Amniotic stem cell (primary cell): ENCODE results near the gene SAG.

Source experiments
- DNase-seq: peaks from one replicate; lab custom pipeline; 2025; lab: John Stamatoyannopoulos, UW

SAG gene

DNA sequence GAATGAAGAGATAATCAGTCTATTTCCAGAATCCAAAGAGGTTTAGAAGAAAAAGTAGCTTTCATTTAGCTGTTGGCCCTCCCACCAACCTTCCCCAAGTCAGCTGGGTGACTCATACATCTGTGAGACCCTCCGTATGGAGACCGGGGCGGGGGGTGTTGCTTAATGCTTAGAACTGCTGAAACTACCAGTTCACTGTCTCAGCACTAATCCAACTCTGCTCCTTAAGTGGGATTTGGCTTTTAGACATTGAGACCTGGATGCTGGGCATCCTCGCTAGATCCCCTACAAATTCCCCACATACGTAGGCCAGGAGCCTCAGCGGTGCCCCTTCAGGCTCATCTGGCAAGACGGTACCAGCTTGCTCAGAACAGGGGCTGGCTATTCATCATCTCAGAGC is at the start of gene SAG:
SAG (plus strand) TSS at position 252 of the 400 bp plus-strand sequence. CDS start 1,374 bp downstream, outside the sequence.
- no peak for DNase-seq

DNA sequence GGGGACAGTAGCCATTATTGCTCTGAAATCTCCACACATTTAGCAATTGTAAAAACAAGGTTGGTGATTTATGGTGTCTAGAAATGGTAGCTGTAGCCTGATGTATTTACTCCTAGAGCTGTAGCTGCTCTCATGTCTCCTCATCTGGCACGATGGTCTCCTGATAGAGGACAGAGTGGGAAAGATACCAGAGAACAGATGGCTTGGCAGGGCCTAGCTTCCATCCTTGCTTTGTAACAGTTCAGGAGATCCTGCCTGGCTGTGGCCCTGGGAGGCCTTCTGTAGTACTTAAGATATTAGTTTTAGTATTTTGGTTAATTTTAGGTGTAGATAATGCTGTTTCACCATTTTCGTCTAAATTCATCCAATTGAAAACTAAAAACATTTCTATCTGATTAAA is 49.4 kb upstream of the SAG start:
- DNase-seq: no peak

GRCh38 chr2:233259730-233260129 is 47.9 kb upstream of the SAG start:
- no peak for DNase-seq

- DNase-seq: no peak
Measured at GRCh38 chr2:233260661-233261060, 47.0 kb upstream of the SAG start.

GRCh38 chr2:233261819-233262555 is 45.6 kb upstream of the SAG start:
- DNase-seq: no peak

GRCh38 chr2:233262562-233262961 is 45.1 kb upstream of the SAG start:
- DNase-seq: no peak

DNA sequence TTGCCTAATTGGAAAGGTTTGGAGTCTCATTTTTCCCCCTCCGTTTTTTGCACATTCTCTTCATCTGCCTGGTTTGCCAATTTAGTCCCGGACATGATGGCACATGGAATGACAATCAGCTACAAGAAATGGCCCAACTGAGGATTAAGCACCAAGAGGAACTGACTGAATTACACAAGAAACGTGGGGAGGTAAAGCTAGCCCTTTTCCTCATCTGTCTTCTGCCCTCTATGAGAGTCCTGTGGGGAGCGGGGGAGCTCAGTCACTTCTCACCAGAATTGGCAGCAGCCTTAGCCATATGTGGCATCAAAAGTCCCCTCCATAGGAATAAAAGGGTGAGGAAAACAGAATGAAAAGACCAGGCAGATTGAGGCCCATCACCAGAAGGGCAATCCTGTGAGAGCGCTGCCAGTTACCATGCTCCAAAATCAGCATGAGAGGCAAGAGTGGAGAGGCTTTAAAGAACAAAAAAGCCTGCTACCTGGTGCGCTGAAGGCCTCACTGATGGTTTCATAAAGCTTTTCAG is 44.5 kb upstream of the SAG start:
- no peak for DNase-seq

GRCh38 chr2:233264667-233265066 is 42.9 kb upstream of the SAG start:
- no peak for DNase-seq

DNA sequence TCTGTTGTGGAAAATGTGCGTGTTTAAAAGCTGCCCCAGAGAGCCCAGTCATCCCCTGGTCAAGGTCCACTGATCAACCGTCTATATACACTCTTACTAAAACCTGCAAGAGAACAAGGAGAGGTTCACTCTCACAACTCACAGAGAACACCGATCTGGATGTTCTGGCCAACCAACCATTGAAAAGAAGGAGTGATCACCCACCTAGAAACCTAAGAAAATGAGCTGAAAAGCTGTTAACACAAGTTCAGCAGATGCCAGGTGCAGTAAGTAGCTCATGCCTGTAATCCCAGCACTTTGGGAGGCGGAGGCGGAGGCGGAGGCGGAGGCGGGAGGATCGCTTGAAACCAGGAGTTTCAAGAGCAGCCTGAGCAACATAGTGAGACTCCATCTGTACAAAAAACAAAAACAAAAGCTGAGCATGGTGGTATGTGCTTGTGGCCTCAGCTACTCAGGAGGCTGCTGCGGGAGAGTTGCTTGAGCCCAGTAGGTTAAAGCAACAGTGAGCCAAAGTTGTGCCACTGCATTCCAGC is 41.7 kb upstream of the SAG start:
- DNase-seq: no peak

GRCh38 chr2:233266481-233266880 is 41.1 kb upstream of the SAG start:
- DNase-seq: no peak

DNA sequence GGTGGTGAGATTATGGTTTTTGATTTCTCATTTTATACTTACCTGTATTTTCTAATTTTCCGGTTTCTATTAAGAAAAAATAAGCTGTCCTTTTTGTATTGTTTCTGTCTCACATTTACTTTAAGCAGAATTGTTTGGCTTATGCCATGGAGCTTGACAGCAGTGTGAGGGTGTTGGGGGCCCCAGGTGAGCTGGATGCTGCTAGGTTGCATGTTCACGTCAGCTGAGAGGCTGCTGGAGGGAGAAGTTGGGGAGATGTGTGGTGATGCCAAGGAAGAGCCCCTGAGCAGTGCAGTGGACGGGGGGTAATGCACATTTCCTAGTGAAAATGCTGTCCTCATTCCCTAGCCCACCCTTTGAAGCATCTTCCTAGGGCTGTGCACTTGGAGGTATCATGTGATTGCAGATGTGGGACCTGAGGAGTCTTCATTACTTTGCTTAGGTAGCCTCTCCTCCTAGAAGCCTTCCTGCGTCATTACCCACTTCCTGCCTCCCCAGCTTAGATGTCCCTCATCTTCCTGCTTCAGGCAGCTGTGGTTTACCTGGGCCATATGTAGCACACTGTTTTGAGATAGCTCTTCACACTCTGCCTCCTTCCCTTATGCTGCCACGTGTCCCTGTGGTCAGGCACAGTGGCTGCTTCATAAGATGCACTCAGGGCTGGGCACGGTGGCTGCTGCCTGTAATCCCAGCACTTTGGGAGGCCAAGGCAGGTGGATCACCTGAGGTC is 39.9 kb upstream of the SAG start:
- no peak for DNase-seq

- DNase-seq: no peak
Measured at GRCh38 chr2:233270366-233270765, 37.2 kb upstream of the SAG start.

DNA sequence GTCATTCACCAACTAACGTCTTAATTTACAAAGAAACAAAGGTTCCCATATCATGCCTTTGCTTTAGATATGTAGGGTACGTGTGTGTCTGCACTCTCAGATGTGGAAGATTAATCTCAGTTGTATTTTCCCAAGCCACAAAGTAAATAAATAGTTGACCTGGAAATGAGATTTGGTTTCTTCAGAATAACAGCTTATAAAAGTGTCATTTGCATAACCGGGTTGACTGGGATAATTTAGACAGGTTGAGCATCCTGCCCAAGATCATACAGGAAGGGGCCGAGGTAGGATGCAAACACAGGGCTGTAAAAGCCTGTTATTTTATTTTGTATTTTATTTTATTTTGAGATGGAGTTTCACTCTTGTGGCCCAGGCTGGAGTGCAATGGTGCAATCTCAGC is 36.7 kb upstream of the SAG start:
- DNase-seq: no peak

DNA sequence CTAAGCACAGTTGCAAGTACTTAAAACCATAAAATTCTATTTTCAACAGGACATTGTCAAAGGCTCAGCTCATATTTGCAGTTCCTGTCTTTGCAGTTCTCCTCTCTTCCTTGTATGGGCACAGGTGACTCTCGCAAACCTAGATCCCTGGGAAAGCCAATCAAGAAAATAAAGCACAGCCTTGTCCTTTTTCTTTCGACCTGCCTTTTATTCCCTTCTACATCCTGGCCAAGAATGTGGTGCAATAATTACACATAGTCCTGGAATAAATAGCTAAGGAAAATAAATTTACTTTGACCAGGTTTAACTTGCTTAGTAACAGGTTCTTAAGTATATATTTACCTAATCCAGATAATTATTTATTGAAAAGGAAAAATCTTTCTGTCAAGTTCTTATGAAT is 35.9 kb upstream of the SAG start:
- no peak for DNase-seq

GRCh38 chr2:233273120-233273519 is 34.5 kb upstream of the SAG start:
- DNase-seq: no peak

DNA sequence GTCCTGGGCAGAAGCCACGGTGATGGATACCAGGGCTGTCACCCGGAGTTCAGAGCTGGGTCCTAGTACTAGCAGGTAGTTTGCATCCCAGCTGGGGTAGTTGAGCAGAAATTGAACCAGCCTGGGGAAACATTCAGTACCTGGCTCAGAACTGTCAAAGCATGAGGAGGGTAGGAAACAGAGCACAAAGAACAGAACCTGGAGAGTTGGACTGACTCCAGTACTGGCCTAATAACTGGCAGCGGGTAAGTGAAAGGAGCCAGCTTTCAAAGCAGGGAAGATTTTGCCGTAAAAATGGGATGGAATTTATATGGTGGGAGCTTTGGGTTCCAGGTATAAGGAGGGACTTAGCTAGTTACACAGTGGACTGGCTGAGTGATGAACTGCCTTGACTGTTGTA is 32.4 kb upstream of the SAG start:
- DNase-seq: no peak

GRCh38 chr2:233278921-233279320 is 28.7 kb upstream of the SAG start:
- no peak for DNase-seq

DNA sequence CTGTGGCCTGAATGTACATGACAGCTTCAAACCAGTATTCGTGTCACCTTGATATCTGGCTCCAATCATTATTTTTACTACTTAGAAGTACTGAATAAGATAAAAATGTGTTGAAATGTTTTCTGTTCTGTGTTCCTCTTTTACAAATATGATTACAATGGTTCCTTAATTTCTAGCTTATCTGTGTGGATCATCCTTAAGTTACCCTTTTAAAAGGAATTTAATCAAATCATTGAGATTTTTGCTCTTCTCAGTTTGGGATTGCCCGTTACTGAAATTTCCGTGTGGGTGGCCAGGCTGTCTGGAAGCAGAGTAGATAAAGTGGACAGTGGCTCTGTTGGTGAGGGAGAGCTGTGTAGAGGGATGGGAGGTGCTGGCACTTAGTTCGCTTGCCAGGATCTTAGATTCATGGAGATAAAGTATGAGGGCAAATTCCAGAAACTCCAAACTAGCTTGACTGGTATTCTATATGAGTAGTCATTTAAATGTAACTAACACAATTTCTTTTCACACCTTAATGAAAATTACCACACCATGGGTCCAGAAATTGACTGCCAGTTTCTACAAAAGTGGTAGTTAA is 27.4 kb upstream of the SAG start:
- no peak for DNase-seq

DNA sequence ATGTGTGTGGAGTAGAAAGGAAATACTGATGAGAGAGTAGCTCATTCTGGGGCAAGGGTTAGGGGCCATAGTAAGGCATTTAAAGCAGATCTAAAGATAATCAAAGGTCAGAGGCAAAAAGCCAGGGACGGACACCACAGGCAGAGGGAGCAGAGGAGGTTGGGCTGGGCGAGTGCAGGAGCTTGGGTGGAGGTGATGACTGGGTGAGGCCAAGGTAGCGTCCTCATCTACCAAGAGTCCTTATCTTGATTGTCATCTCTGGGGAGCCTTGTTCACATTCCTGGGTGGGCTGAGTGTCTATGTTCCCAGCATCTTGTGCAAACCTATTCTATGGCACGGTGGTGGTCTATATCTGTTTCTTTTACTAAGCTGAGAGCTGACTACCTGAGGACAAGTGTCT is 26.1 kb upstream of the SAG start:
- DNase-seq: no peak

- DNase-seq: no peak
Measured at GRCh38 chr2:233281992-233282603, 25.5 kb upstream of the SAG start.

DNA sequence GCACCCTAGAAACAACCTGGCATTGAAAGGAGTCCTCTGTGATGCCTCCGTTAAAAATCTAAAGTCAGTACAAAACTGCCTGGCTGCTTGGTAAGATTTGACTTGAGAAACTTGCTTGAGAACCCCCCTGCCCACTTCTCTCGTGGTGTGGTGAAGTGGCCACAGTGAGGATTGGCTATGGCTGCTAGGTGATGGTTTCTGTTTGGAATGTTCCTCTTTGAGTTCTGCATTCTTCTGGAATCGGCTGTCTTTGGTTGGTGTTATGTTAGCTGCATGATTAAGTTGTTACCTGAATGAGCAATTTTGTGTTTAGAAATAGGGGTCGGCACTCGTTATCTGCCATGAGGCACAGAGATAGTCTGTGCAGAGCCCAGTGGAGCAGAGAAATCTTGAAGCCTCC is 21.7 kb upstream of the SAG start:
- DNase-seq: no peak

- no peak for DNase-seq
Measured at GRCh38 chr2:233287871-233288270, 19.7 kb upstream of the SAG start.
